ENCODE measurements around the gene TNFRSF14. TPM values are rescaled to one million over a fixed set of nuclear protein-coding genes. Genes with fewer than 3 reads are reported as not detected.
A peak's percentile ranks its signal among the peaks of the same experiment; 100 is the strongest.

The TNFRSF14 gene
- total and polyA plus RNA-seq, 9 of the 15 experiments (the other 6 are each of a cell fraction or from before 2014, with no cell fraction given) = 0.11 to 2.3 (median 0.68) TPM; not detected in 2

- TF ChIP-seq VEZF1 (CRISPR knock-in tag; IDR thresholded peaks at IDR 0.05) = peak; percentile 82
- TF ChIP-seq ZNF778 (CRISPR knock-in tag; IDR thresholded peaks at IDR 0.05) = no peak
- TF ChIP-seq DIDO1 (tag; IDR thresholded peaks at IDR 0.05; ENCODE audit: low read depth) = no peak
- TF ChIP-seq GATAD2A (IDR thresholded peaks at IDR 0.05) = no peak
- TF ChIP-seq E2F1 (CRISPR knock-in tag; IDR thresholded peaks at IDR 0.05) = peak; percentile 81
- TF ChIP-seq TRIM24 (IDR thresholded peaks at IDR 0.05) = no peak
- no peak for TF ChIP-seq ELK1 (CRISPR knock-in tag; IDR thresholded peaks at IDR 0.05)
- TF ChIP-seq ZNF655 (CRISPR knock-in tag; IDR thresholded peaks at IDR 0.05) = no peak
- no peak for TF ChIP-seq HDAC2 (IDR thresholded peaks at IDR 0.05)
- TF ChIP-seq SP1 (CRISPR knock-in tag; IDR thresholded peaks at IDR 0.05) = peak; percentile 89
- no peak for TF ChIP-seq ZNF586 (CRISPR knock-in tag; conservative IDR thresholded peaks at IDR 0.05)
- 0 out of 2 replicates have a peak, but pooled peaks have one; percentile 26 for TF ChIP-seq LCOR (CRISPR knock-in tag; IDR thresholded peaks at IDR 0.05)
- no peak for TF ChIP-seq HDGF (IDR thresholded peaks at IDR 0.05)
- TF ChIP-seq IRF1 (CRISPR knock-in tag; IDR thresholded peaks at IDR 0.05; ENCODE audit: borderline replicate concordance) = no peak
- TF ChIP-seq BRD4 (IDR thresholded peaks at IDR 0.05) = no peak
- peak; percentile 63 for TF ChIP-seq CREM (IDR thresholded peaks at IDR 0.05; ENCODE audit: low read depth)
- TF ChIP-seq ILK (tag; IDR thresholded peaks at IDR 0.05; ENCODE audit: borderline replicate concordance, low read depth) = no peak
- TF ChIP-seq RBM34 (IDR thresholded peaks at IDR 0.05; ENCODE audit: borderline replicate concordance, insufficient read depth, low read length) = no peak
- no peak for TF ChIP-seq CBFA2T2 (conservative IDR thresholded peaks at IDR 0.05)
- TF ChIP-seq DEAF1 (CRISPR knock-in tag; IDR thresholded peaks at IDR 0.05) = no peak
- no peak for TF ChIP-seq ZNF134 (CRISPR knock-in tag; conservative IDR thresholded peaks at IDR 0.05)
- no peak for TF ChIP-seq ZNF584 (CRISPR knock-in tag; IDR thresholded peaks at IDR 0.05; ENCODE audit: low read depth)
Measured at GRCh38 chr1:2586154-2587070, 30.2 kb downstream of the TNFRSF14 start, which contains the start of gene PRXL2B (continued).
